Mucosa of descending colon (tissue), 3 donors: ENCODE data around the gene ARNT2. TPM values are rescaled to one million over a fixed set of nuclear protein-coding genes. Genes with fewer than 3 reads are reported as not detected.

ENCODE experiments used
- ATAC-seq: fragments of 200-7000 bp; cut with Tn5 transposase; one replicate; pipeline ENCODE4 v1.9.1; 2020; ENCODE audit warnings: mild to moderate bottlenecking, moderate library complexity
- DNase-seq, 3 donors: peaks; one replicate each; pipeline ENCODE4 v3.0.0-alpha.2; 2020
- H3K36me3 ChIP-seq: fragments of 200-600 bp; one replicate; pipeline ENCODE4 v1.8.0; 2021; ENCODE audit warnings: low read depth, mild to moderate bottlenecking
- H3K4me1 ChIP-seq: fragments of 200-600 bp; one replicate; pipeline ENCODE4 v1.8.0; 2021; ENCODE audit warnings: low read depth, mild to moderate bottlenecking
- H3K4me3 ChIP-seq: fragments of 200-600 bp; one replicate; pipeline ENCODE4 v1.8.0; 2021; ENCODE audit warnings: mild to moderate bottlenecking
- H3K9me3 ChIP-seq: fragments of 200-600 bp; one replicate; pipeline ENCODE4 v1.8.0; 2021; ENCODE audit warnings: mild to moderate bottlenecking
- intact Hi-C, 2 donors: fragments of 100-400 bp; cut with DNase I in 1 of 2; cut with micrococcal nuclease in 1 of 2; formaldehyde crosslinking; loops; one replicate each; pipeline versions ENCODE4 v1.11.0 to v1.11.1; 2022; cut with DNase I, micrococcal nuclease
- total RNA-seq, 3 donors: library from RNA; stranded (reverse); fragmentation: NEBNext Ultra II Directional in 2 of 3; extraction: Animal tissue kit (Norgen Biotek cat#: 25700) in 2 of 3; gene quantifications; one replicate each; pipeline versions ENCODE4 v1.2.1 to v1.2.4, GENCODE V29; 2021 to 2023
- TF ChIP-seq, protein P1 (sequence below): fragments of 200-600 bp; IDR thresholded peaks from one replicate; pipeline ENCODE4 v1.8.0; 2022; ENCODE audit warnings: antibody characterized with exemption, mild to moderate bottlenecking
- donor health status: DM: no; HTN: no; CAD: no; lungs with moderate emphysema.
- donor health status: DM: no; HTN: no; CAD: no.
- donor health status: DM: no; HTN: yes; CAD: no.

The ARNT2 gene
- total RNA-seq, 3 donors from 2014 or later: 2.8 to 11.1 (median 3.2) TPM

- intact Hi-C loops: no loop called here
- TF ChIP-seq, protein P1, sequence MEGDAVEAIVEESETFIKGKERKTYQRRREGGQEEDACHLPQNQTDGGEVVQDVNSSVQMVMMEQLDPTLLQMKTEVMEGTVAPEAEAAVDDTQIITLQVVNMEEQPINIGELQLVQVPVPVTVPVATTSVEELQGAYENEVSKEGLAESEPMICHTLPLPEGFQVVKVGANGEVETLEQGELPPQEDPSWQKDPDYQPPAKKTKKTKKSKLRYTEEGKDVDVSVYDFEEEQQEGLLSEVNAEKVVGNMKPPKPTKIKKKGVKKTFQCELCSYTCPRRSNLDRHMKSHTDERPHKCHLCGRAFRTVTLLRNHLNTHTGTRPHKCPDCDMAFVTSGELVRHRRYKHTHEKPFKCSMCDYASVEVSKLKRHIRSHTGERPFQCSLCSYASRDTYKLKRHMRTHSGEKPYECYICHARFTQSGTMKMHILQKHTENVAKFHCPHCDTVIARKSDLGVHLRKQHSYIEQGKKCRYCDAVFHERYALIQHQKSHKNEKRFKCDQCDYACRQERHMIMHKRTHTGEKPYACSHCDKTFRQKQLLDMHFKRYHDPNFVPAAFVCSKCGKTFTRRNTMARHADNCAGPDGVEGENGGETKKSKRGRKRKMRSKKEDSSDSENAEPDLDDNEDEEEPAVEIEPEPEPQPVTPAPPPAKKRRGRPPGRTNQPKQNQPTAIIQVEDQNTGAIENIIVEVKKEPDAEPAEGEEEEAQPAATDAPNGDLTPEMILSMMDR: no peak
- Histone ChIP-seq H3K9me3 (no peaks in the 10 kb centered on the region), H3K4me3 (no peak overlapping the region), H3K36me3 (no peaks in the 10 kb centered on the region), H3K4me1 (no peaks in the 10 kb centered on the region)
- DNase-seq (no peak), ATAC-seq (no peak)
Measured at GRCh38 chr15:80577552-80578205, 173.5 kb downstream of the ARNT2 start.

- H3K36me3 ChIP-seq: no peaks in the 10 kb centered on the region
- DNase-seq: no peak
- intact Hi-C loops: no loop called here
- no peaks in the 10 kb centered on the region for H3K4me1 ChIP-seq
- TF ChIP-seq, protein P1: no peak
- ATAC-seq: no peak
- no peaks in the 10 kb centered on the region for H3K9me3 ChIP-seq
- no peak overlapping the region for H3K4me3 ChIP-seq
Measured at GRCh38 chr15:80578206-80578595, 174.0 kb downstream of the ARNT2 start.

GRCh38 chr15:80578871-80579270, 174.7 kb downstream of the ARNT2 start:
- no peaks in the 10 kb centered on the region for H3K36me3 ChIP-seq
- H3K9me3 ChIP-seq: no peaks in the 10 kb centered on the region
- DNase-seq: no peak
- no peaks in the 10 kb centered on the region for H3K4me1 ChIP-seq
- no peak overlapping the region for H3K4me3 ChIP-seq
- intact Hi-C loops: no loop called here
- TF ChIP-seq, protein P1: no peak
- no peak for ATAC-seq

- ATAC-seq (no peak), DNase-seq (no peak)
- Histone ChIP-seq H3K4me1 (no peaks in the 10 kb centered on the region), H3K4me3 (no peak overlapping the region), H3K36me3 (no peaks in the 10 kb centered on the region), H3K9me3 (no peaks in the 10 kb centered on the region)
- TF ChIP-seq, protein P1: no peak
- intact Hi-C loops: no loop called here
Measured at GRCh38 chr15:80579611-80580010, 175.4 kb downstream of the ARNT2 start.

DNA sequence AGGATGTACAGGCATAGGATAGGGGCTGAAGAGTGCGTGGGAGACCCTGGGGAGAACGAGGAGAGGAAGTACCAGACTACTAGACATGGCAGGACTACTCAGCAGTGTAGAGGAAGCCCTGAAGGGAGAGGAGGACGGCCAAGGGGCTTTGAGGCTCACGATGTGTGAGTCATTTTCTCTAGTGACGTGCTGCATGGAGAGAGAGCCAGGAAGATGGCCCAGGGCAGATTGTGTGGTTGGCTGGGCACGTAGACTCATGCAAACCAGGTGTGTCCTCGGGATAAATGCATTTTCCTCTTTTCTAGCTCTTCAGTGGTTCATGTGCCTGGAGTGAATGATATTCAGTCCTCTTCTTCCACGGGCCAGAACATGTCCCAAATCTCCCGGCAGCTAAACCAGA, 175.9 kb downstream of the ARNT2 start:
- DNase-seq (no peak), ATAC-seq (no peak)
- Histone ChIP-seq H3K9me3 (no peaks in the 10 kb centered on the region), H3K4me3 (no peak overlapping the region), H3K36me3 (no peaks in the 10 kb centered on the region), H3K4me1 (no peaks in the 10 kb centered on the region)
- TF ChIP-seq, protein P1: no peak
- intact Hi-C loops: no loop called here
